ENCODE measurements around the gene DEXI. TPM values are rescaled to one million over a fixed set of nuclear protein-coding genes. Genes with fewer than 3 reads are reported as not detected.
A peak's percentile ranks its signal among the peaks of the same experiment; 100 is the strongest.

DEXI gene
- total and polyA plus RNA-seq, 2 of the 13 experiments (the other 11 are each of a cell fraction or from before 2014, with no cell fraction given) = 51.5 to 70.4 TPM

- no peak for TF ChIP-seq RERE (CRISPR knock-in tag; IDR thresholded peaks at IDR 0.05; ENCODE audit: low read depth)
- peak; percentile 49 for TF ChIP-seq CREM (IDR thresholded peaks at IDR 0.05)
- TF ChIP-seq CREM (CRISPR knock-in tag; IDR thresholded peaks at IDR 0.05) = no peak
- TF ChIP-seq GLMP (CRISPR knock-in tag; IDR thresholded peaks at IDR 0.05; ENCODE audit: borderline replicate concordance) = no peak
- TF ChIP-seq RXRA (CRISPR knock-in tag; IDR thresholded peaks at IDR 0.05) = no peak; the same call in none of the 2 replicates
- no peak for TF ChIP-seq TBP (CRISPR knock-in tag; IDR thresholded peaks at IDR 0.05)
- TF ChIP-seq STAT5B (CRISPR knock-in tag; IDR thresholded peaks at IDR 0.05) = no peak
- no peak for TF ChIP-seq PLSCR1 (CRISPR knock-in tag; IDR thresholded peaks at IDR 0.05; ENCODE audit: borderline replicate concordance)
- no peak for TF ChIP-seq CENPX (CRISPR knock-in tag; IDR thresholded peaks at IDR 0.05)
- TF ChIP-seq HMG20B (CRISPR knock-in tag; conservative IDR thresholded peaks at IDR 0.05) = 0 out of 2 replicates have a peak, but pooled peaks have one; percentile 28
- no peak for TF ChIP-seq RAD51 (IDR thresholded peaks at IDR 0.05; ENCODE audit: borderline replicate concordance)
- TF ChIP-seq ARID5B (CRISPR knock-in tag; IDR thresholded peaks at IDR 0.05) = peak; percentile 66
- TF ChIP-seq KMT2B (CRISPR knock-in tag; IDR thresholded peaks at IDR 0.05) = no peak
- no peak for TF ChIP-seq ZFP37 (CRISPR knock-in tag; IDR thresholded peaks at IDR 0.05; ENCODE audit: borderline replicate concordance)
- TF ChIP-seq ZNF691 (CRISPR knock-in tag; IDR thresholded peaks at IDR 0.05; ENCODE audit: borderline replicate concordance, low read depth) = 0 out of 2 replicates have a peak, but pooled peaks have one; percentile 89
- no peak for TF ChIP-seq ZNF143 (CRISPR knock-in tag; IDR thresholded peaks at IDR 0.05)
Measured at GRCh38 chr16:10918294-10919002, 23.8 kb downstream of the DEXI start (continued).
